GM12878 (cell line): ENCODE results near the gene CIAO2A.

Experiments
- CEBPZ ChIP-seq: fragments of 150-350 bp; IDR thresholded peaks from 2 replicates; pipeline ENCODE4 v1.6.1; 2016; ENCODE audit warnings: low read depth, low read length
- CTCF ChIP-seq, 3 experiments: IDR thresholded peaks in 2 of 3; conservative IDR thresholded peaks in 1 of 3; 2 replicates each; pipeline ENCODE4 v1.5.1; 2011; ENCODE audit warnings: low read depth in 3 of 3, low read length in 3 of 3, mild to moderate bottlenecking in 3 of 3, control low read depth in 2 of 3, moderate library complexity in 2 of 3, inconsistent platforms in 1 of 3, mixed read lengths in 1 of 3; ENCODE audit not compliant: control insufficient read depth in 2 of 3, insufficient read depth in 1 of 3; ENCODE audit errors: extremely low read depth in 1 of 3
- IKZF1 ChIP-seq: fragments of 450-650 bp; conservative IDR thresholded peaks from 2 replicates; pipeline ENCODE4 v1.6.1; 2017; ENCODE audit warnings: antibody characterized with exemption, mild to moderate bottlenecking
- MAX ChIP-seq: IDR thresholded peaks from 2 replicates; pipeline ENCODE4 v1.6.1; 2012; ENCODE audit warnings: low read depth, low read length, improper control_type of control experiment
- NFXL1 ChIP-seq: fragments of 450-650 bp; IDR thresholded peaks from 2 replicates; pipeline ENCODE4 v1.6.1; 2017; ENCODE audit warnings: antibody characterized with exemption, mild to moderate bottlenecking, borderline replicate concordance
- RCOR1 ChIP-seq: conservative IDR thresholded peaks from 2 replicates; pipeline ENCODE4 v1.6.1; 2012; ENCODE audit warnings: low read depth, low read length, improper control_type of control experiment
- SP1 ChIP-seq: IDR thresholded peaks from one replicate; pipeline ENCODE4 v1.6.1; 2011; ENCODE audit warnings: low read depth, low read length
- ZNF274 ChIP-seq: IDR thresholded peaks from one replicate; pipeline ENCODE4 v1.8.0; 2011; ENCODE audit not compliant: insufficient read length, insufficient read depth
- TF ChIP-seq, protein P1 (sequence below): IDR thresholded peaks from 2 replicates; pipeline ENCODE4 v1.6.1; 2011; ENCODE audit warnings: mild to moderate bottlenecking, low read depth, low read length, moderate library complexity; ENCODE audit not compliant: insufficient replicate concordance

- TF ChIP-seq CTCF (IDR thresholded peaks at IDR 0.05 in 2 of 3, conservative IDR thresholded peaks at IDR 0.05 in 1 of 3; ENCODE audit: control insufficient read depth in 2 of 3, extremely low read depth in 1 of 3, insufficient read depth in 1 of 3, low read depth in 3 of 3, low read length in 3 of 3) (no peak), NFXL1 (no peak), SP1 (no peak), RCOR1 (no peak), IKZF1 (no peak), MAX (no peak), ZNF274 (no peak), CEBPZ (no peak)
- TF ChIP-seq, protein P1, sequence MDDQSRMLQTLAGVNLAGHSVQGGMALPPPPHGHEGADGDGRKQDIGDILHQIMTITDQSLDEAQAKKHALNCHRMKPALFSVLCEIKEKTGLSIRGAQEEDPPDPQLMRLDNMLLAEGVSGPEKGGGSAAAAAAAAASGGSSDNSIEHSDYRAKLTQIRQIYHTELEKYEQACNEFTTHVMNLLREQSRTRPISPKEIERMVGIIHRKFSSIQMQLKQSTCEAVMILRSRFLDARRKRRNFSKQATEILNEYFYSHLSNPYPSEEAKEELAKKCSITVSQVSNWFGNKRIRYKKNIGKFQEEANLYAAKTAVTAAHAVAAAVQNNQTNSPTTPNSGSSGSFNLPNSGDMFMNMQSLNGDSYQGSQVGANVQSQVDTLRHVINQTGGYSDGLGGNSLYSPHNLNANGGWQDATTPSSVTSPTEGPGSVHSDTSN: no peak
Observed at GRCh38 chr15:64133623-64134344, 40.1 kb upstream of the CIAO2A start.
